GM21447 (cell line): Measurements from ENCODE around the gene PACRG.
"Not testable (repeated sequence)": the region's sequence is repeated elsewhere in the genome, so short reads cannot be mapped to it uniquely, and the experiment has no call there.

ENCODE experiments used
- ATAC-seq: cut with Tn5 transposase; IDR thresholded peaks from one replicate; pipeline ENCODE4 v1.9.1; 2021; ENCODE audit not compliant: unreplicated experiment

PACRG gene

GRCh38 chr6:162727322-162728182, at the start of gene PACRG, which contains the start of gene PRKN:
Gene PACRG, plus strand, starts transcription at chr6:162727974.
Gene PRKN, minus strand, starts transcription at chr6:162727766.
- ATAC-seq = peak; percentile 96

GRCh38 chr6:162678896-162679295, 48.9 kb upstream of the PACRG start:
- not testable (repeated sequence) for ATAC-seq

- no peak for ATAC-seq
Observed at GRCh38 chr6:162679681-162680080, 48.1 kb upstream of the PACRG start.

GRCh38 chr6:162680367-162680766, 47.4 kb upstream of the PACRG start:
- no peak for ATAC-seq

GRCh38 chr6:162680871-162681270, 46.9 kb upstream of the PACRG start:
- ATAC-seq = no peak

- ATAC-seq = no peak
Observed at GRCh38 chr6:162681447-162681846, 46.3 kb upstream of the PACRG start.

GRCh38 chr6:162683135-162683534, 44.6 kb upstream of the PACRG start:
- ATAC-seq = no peak

- no peak for ATAC-seq
Observed at GRCh38 chr6:162684052-162684451, 43.7 kb upstream of the PACRG start.

- no peak for ATAC-seq
Observed at GRCh38 chr6:162684961-162685360, 42.8 kb upstream of the PACRG start.

GRCh38 chr6:162685586-162685985, 42.2 kb upstream of the PACRG start:
- ATAC-seq = no peak

- ATAC-seq = no peak
Observed at GRCh38 chr6:162688751-162689345, 38.9 kb upstream of the PACRG start.

- no peak for ATAC-seq
Observed at GRCh38 chr6:162690158-162690557, 37.6 kb upstream of the PACRG start.

GRCh38 chr6:162697872-162698403, 29.8 kb upstream of the PACRG start:
- ATAC-seq = no peak

GRCh38 chr6:162698440-162698839, 29.3 kb upstream of the PACRG start:
- ATAC-seq = no peak

GRCh38 chr6:162699961-162700360, 27.8 kb upstream of the PACRG start:
- no peak for ATAC-seq

GRCh38 chr6:162700966-162701365, 26.8 kb upstream of the PACRG start:
- ATAC-seq = no peak

GRCh38 chr6:162701551-162701950, 26.2 kb upstream of the PACRG start:
- ATAC-seq = no peak

GRCh38 chr6:162702446-162702845, 25.3 kb upstream of the PACRG start:
- no peak for ATAC-seq

GRCh38 chr6:162704001-162704400, 23.8 kb upstream of the PACRG start:
- no peak for ATAC-seq

- ATAC-seq = no peak
Observed at GRCh38 chr6:162705736-162706135, 22.0 kb upstream of the PACRG start.

GRCh38 chr6:162706232-162706631, 21.5 kb upstream of the PACRG start:
- no peak for ATAC-seq

- ATAC-seq = no peak
Observed at GRCh38 chr6:162708971-162709370, 18.8 kb upstream of the PACRG start.
